ENCODE results near the gene BAZ1B.
A peak's percentile ranks its signal among the peaks of the same experiment; 100 is the strongest.
"Not testable (repeated sequence)": the region's sequence is repeated elsewhere in the genome, so short reads cannot be mapped to it uniquely, and the experiment has no call there.

The BAZ1B gene

DNA sequence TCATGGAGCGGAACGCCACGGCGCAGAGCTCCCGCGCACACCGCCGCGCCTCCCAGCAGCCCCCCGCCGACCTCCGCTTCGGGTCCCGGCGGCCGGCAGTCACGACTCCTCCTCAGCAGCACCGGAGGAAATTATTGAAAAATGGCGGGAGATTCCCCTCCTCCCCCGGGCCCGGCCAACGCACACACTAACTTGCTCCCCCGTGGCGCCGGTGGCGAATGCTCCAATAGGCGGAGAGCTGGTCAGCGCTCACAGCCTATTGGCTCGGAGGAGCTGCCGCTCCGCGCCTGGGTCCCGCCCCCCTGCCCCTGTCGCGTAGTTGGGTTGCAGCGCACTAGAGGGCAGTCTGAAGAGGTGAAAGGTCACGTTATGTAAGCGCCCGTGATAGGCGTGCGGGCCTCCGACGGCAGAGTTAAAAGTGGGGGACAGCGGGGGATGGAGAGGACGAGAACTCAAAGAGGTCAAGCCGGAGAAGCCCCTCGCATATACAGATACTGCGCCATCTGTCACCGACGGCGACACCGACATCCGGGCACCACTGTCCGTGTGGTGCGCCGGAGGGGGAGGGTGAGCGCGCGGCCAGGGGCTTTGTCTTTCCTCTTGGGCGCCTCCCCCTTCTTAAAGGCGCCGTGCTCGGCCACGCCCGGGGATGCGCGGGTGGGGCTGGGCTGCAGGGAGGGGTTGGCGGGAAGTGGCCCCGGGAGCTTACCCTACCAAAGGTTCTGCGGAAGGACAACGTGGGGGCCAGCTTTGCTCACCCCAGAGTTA, at the start of gene BAZ1B:
Gene BAZ1B, minus strand, starts transcription at position 189 of the 768 bp plus-strand sequence. CDS start 360 bp downstream, outside the sequence.
- peak; percentile 98 for DNase-seq

- no peak for DNase-seq
Measured at GRCh38 chr7:73570977-73571376, 48.9 kb upstream of the BAZ1B start.

- DNase-seq, result no peak
Measured at GRCh38 chr7:73570521-73570920, 48.4 kb upstream of the BAZ1B start.

- no peak for DNase-seq
Measured at GRCh38 chr7:73569042-73569608, 47.0 kb upstream of the BAZ1B start.

GRCh38 chr7:73567846-73568685, 46.0 kb upstream of the BAZ1B start:
- no peak for DNase-seq

DNA sequence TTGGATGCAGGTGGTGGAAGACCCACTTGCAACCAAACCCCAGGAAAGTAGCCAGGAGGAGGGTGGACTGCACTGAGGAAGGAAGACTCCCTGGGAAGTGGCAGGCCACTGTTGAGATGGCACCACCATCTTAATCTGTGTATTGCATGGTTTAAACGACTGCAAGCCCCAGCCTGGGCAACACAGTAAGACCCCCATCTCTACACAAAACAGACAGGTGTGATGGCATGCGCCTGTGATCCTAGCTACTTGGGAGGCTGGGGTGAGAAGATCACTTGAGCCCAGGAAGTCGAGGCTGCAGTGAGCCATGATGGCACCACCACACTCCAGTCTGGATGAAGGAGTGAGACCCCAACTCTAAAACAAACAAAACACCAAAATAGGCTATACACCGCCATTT, 45.0 kb upstream of the BAZ1B start:
- DNase-seq, result no peak

DNA sequence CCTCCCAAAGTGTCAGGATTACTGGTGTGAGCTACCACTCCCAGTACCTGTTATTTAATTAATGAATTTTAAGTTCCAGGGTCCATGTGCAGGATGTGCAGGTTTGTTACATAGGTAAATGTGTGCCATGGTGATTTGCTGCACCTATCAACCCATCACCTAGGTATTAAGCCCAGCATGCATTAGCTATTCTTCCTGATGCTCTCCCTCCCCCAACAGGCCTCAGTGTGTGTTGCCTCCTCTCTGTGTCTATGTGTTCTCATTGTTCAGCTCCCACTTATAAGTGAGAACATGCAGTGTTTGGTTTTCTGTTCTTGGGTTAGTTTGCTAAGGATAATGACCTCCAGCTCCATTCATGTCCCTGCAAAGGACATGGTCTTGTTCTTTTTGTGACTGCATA, 44.3 kb upstream of the BAZ1B start:
- not testable (repeated sequence) for DNase-seq

DNA sequence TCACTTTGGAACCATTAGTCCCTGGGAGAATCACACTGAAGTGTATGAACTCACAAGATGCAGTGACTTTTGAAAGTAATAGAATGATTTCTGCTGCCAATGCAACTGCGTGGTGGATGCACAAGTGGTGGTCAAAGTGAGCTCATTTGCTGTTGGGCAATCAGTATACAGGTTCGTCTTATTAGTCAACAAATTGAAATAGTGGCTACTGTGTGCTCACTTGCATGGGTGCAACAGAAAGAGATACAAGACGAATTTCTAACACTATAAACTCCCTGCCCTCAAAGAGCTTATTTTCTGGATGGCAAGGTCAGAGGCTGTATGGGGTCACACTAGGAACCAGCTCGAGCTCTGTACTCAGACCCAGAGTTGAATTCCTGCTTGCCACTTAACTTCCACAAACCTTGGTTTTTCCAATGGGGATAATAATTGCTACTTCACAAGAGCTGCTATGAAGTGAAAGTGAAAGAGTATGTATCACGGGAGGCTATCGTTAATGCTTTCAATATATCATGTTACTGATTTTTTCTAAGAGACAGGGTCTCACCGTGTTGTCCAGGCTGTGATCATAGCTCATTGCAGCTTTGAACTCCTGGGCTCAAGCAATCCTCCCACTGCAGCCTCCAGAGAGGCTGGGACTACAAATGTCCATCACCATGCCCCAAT, 43.7 kb upstream of the BAZ1B start:
- DNase-seq, result no peak

GRCh38 chr7:73560109-73560835, 38.2 kb upstream of the BAZ1B start:
- no peak for DNase-seq

DNA sequence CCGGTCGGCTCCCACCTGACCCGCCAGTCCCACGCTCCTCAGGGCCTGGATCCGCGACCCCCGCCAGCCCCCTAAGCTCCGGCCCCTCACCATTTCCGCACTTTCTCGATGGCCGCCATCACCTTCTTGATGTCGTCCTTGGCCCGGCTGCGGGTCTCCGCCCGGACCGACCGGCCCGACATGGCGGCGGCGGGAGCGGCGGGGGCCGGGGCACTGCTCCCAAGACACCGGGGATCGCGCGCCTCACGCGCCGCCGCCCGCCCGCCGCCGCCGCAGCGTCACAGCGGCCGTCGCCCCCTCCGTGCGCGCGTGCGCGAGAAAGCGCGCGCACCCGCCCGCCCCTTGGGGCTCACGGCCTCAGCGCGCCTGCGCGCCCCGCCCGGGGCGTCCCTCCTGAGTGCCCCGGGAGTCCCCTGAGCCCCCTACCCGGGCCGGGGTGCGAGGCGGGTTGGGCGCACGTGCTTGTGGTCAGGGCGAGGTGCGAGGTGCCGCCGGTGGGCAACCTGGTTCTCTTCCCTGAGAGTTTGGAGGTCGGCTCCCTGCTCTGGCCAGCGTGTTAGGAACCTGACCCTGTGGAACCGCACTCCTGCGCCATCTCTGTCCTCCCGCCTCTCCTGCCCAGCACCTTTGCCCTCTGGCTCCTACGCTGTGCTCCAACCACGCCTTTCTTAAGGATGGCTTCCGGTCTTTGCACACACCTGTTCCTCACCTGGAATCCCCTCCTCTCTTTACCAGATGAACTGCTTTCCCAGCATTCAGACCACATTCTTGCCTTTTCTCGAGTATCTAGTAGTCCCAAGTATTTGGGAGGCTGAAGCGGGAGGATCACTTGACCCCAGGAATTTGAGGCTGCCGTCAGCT, 35.5 kb upstream of the BAZ1B start, which contains the start of gene BCL7B:
Gene BCL7B, minus strand, starts transcription at position 294 of the 861 bp plus-strand sequence. Its CDS starts 112 bp downstream, at position 182.
- DNase-seq, result peak; percentile 79 to 88

- peak; percentile 91 to 94 for DNase-seq
Measured at GRCh38 chr7:73557108-73557396, 35.0 kb upstream of the BAZ1B start.

GRCh38 chr7:73556208-73557107, 34.4 kb upstream of the BAZ1B start:
- no peak for DNase-seq

DNA sequence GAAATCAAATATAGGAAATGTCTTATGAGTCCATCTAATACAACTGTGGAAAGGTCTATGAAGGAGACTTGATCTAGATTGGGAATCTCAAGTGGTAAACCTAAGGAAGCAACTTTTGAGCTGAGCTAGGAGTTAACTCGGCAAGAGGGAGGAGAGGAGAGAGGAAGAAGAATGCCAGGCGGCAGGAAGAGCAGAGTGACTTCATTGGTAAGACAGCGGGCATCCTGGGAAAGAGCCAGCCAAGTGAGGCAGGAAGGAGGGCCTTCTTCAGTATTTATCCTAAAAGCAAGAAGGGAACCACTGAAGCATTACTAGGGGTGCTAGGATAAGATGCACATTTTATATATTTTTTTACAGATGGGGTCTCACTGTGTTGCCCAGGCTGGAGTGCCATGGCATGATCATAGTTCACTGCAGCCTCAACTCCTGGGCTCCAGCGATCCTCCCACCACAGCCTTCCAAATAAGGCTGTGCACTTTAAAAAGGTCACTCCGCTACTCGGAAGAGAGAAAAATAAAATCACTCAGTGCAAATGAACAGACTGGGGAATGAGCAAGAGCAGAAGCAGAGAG, 33.4 kb upstream of the BAZ1B start:
- no peak for DNase-seq

DNA sequence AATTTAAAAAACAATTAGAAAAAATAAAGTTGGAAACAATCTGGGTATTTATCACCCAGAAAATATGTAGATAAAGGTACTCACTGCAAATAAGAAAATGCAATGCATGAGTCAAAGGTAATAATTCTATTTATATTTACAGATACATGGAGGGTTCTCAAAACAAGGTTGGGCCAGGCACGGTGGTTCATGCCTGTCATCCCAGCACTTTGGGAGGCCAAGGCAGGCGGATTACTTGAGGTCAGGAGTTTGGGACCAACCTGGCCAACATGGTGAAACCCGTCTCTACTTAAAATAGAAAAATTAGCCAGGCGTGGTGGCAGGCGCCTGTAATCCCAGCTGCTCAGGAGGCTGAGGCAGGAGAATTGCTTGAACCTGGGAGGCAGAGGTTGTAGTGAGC, 28.0 kb upstream of the BAZ1B start:
- DNase-seq, result not testable (repeated sequence)

- DNase-seq, result no peak
Measured at GRCh38 chr7:73549176-73549575, 27.1 kb upstream of the BAZ1B start.

DNA sequence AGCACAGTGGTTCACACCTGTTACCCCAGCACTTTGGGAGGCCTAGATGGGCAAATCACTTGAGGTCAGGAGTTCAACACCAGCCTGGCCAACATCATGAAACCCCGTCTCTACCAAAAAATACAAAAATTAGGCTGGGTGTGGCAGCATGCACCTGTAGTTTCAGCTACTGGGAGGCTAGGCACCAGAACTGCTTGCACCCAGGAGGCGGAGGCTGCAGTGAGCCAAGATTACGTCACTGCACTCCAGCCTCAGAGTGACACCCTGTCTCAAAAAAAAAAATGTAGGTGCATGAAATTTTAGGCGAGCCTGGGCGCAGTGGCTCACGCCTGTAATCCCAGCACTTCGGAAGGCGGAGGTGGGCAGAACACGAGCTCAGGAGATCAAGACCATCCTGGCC, 25.7 kb upstream of the BAZ1B start:
- DNase-seq, result no peak

GRCh38 chr7:73544678-73545077, 22.6 kb upstream of the BAZ1B start:
- no peak for DNase-seq

DNA sequence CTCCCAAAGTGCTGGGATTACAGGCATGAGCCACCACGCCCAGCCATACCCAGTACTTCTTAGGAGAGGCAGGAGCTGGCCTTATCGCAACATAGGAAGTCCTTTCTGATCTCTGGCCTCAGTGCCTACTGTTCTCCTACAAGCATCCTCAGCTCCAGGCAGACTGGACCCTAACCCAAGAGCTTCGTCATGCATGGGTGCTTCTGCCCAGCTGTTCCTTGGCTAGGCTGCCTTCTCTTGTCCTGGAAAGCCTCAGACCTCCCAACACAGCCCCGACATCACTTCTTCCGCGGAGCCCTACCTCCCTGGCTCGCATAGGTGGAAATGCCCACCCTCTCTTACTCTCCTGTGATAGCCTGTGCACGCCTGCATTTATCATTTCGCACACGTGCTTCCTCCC, 19.6 kb upstream of the BAZ1B start:
- no peak for DNase-seq

- no peak for DNase-seq
Measured at GRCh38 chr7:73539709-73540108, 17.6 kb upstream of the BAZ1B start.

DNA sequence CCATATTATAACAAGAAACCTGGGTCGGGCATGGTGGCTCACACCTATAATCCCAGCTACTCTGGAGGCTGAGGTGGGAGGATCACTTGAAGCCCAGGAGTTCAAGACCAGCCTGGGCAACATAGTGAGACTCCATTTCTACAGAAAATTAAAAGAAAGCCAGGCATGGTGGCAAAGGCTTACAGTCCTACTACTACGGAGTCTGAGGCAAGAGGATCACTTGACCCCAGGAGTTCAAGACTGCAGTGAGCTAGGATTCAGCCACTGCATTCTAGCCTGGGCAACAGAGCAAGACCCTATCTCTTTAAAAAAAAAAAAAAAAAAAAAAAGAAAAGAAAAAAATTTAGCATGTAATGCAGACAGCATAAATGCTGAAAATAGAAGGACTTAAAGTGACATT, 16.4 kb upstream of the BAZ1B start:
- DNase-seq, result not testable (repeated sequence)
